Measurements from ENCODE around the gene MYO3B.

Gene MYO3B

GRCh38 chr2:170247333-170247732 is 69.4 kb downstream of the MYO3B start:
- H3K4me1 ChIP-seq = no peaks in the 10 kb centered on the region
- no peak for DNase-seq

GRCh38 chr2:170247882-170248393 is 70.0 kb downstream of the MYO3B start:
- Histone ChIP-seq H3K27me3 (no peaks in the 10 kb centered on the region), H3K9me3 (no peaks in the 10 kb centered on the region), H3K4me3 (ENCODE audit: low read depth, low read length) (no peak overlapping the region), H3K4me1 (no peaks in the 10 kb centered on the region), H3K36me3 (no peaks in the 10 kb centered on the region)
- no peak for DNase-seq
- no peak for TF ChIP-seq CTCF (IDR thresholded peaks at IDR 0.05; ENCODE audit: low read depth, low read length)

More at GRCh38 chr2:170247333-170247732, 69.4 kb downstream of the MYO3B start:
- Histone ChIP-seq H3K9me3 (no peaks in the 10 kb centered on the region), H3K4me3 (ENCODE audit: low read depth, low read length) (no peak overlapping the region), H3K36me3 (no peaks in the 10 kb centered on the region), H3K27me3 (no peaks in the 10 kb centered on the region)
- no peak for TF ChIP-seq CTCF (IDR thresholded peaks at IDR 0.05; ENCODE audit: low read depth, low read length)

GRCh38 chr2:170248574-170249393 is 70.8 kb downstream of the MYO3B start:
- H3K36me3 ChIP-seq = no peaks in the 10 kb centered on the region
- H3K4me1 ChIP-seq = no peaks in the 10 kb centered on the region
- H3K27me3 ChIP-seq = no peaks in the 10 kb centered on the region
- H3K4me3 ChIP-seq (ENCODE audit: low read depth, low read length) = no peak overlapping the region
- H3K9me3 ChIP-seq = no peaks in the 10 kb centered on the region
- no peak for DNase-seq
- TF ChIP-seq CTCF (IDR thresholded peaks at IDR 0.05; ENCODE audit: low read depth, low read length) = no peak

GRCh38 chr2:170249761-170250160 is 71.8 kb downstream of the MYO3B start:
- no peak for DNase-seq
- TF ChIP-seq CTCF (IDR thresholded peaks at IDR 0.05; ENCODE audit: low read depth, low read length) = no peak
- Histone ChIP-seq H3K27me3 (no peaks in the 10 kb centered on the region), H3K4me1 (no peaks in the 10 kb centered on the region), H3K36me3 (no peaks in the 10 kb centered on the region), H3K4me3 (ENCODE audit: low read depth, low read length) (no peak overlapping the region), H3K9me3 (no peaks in the 10 kb centered on the region)

GRCh38 chr2:170250584-170250983 is 72.6 kb downstream of the MYO3B start:
- no peak overlapping the region for H3K4me3 ChIP-seq (ENCODE audit: low read depth, low read length)
- TF ChIP-seq CTCF (IDR thresholded peaks at IDR 0.05; ENCODE audit: low read depth, low read length) = no peak
- no peaks in the 10 kb centered on the region for H3K4me1 ChIP-seq
- H3K36me3 ChIP-seq = no peaks in the 10 kb centered on the region
- no peak for DNase-seq
- no peaks in the 10 kb centered on the region for H3K27me3 ChIP-seq
- H3K9me3 ChIP-seq = no peaks in the 10 kb centered on the region

- Histone ChIP-seq H3K9me3 (no peaks in the 10 kb centered on the region), H3K36me3 (no peaks in the 10 kb centered on the region), H3K27me3 (no peaks in the 10 kb centered on the region), H3K4me1 (no peaks in the 10 kb centered on the region), H3K4me3 (ENCODE audit: low read depth, low read length) (no peak overlapping the region)
- no peak for DNase-seq
- TF ChIP-seq CTCF (IDR thresholded peaks at IDR 0.05; ENCODE audit: low read depth, low read length) = no peak
These were observed 74.5 kb downstream of the MYO3B start for GRCh38 chr2:170252414-170252813.
